Measurements from ENCODE around the gene RASA4.
A peak's percentile ranks its signal among the peaks of the same experiment; 100 is the strongest.
"Not testable (repeated sequence)": the region's sequence is repeated elsewhere in the genome, so short reads cannot be mapped to it uniquely, and the experiment has no call there.

Gene RASA4

DNA sequence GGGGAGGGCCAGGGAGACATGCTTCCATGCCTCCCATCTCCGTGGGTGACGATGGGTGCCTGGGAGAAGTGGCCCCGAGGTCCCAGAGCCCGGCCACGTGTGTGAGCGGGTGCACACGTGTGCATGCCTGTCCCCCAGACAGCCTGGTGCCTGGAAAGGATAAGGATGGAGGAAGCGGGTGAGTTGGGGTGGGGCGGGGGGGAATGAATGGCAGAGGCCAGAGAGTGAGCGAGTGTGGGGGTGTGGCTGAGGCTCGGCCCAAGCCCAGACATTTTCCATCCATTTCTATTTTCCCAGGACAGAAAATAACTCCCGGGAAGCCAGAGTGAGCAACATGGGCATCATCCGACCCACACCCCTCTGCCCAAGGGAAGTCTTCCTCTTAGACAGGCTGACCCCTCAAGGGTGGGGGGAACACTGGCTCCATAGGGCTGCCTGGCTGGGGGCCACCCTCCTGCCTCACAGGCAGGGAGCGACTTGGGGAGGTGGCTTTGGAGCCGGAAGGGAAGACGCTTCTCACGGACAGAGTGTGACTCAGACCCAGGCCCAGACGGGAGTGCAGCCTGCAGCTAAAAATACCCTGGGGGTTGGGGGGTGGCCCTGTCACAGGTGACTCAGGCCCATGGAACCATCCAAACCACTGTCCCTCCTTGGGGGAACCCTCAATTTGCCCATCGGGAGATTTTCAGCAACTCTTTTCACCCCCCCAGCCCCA lies 12.0 kb downstream of the RASA4 start:
- DNase-seq: not testable (repeated sequence)

GRCh38 chr7:102602317-102602716 lies 14.2 kb downstream of the RASA4 start:
- DNase-seq: not testable (repeated sequence)

DNA sequence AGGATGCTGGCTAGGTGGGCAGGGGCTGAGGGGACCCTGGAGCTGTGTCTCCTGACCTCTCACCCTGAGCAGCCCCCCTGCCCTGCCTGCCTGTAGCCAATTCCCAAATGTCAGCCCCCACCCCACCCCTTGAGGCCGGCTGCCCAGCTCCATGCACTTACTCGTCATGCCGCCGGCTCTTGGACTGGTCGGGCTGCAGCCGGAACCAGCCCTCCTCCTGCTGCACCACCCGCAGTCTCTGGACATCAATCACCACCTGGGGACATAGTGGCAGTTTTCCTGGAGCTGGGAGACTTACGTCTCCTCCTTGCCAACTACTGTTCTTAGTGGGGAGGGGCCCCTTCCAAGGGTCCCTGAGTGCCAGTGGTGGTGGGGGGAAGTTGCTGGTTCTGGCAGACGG lies 16.9 kb downstream of the RASA4 start:
- not testable (repeated sequence) for DNase-seq

DNA sequence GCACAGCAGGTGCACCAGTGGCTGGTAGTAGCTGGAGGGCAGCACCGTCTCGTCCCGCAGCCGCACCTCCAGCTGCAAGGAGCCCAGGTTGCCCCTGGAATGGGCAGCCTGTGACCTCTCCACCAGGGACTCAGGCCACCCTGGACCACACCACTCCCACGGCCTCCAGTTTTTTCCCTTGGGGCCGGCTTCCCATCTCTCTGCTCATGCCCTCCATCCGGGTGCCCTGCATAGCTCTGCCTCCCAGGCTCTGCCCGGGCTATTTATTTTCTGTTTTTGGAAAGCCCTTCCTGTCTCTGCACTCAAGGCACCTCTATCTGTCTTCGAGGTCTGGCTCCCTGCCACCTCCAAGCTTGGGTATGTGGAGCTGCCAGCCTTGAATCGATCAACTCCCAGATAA lies 20.5 kb downstream of the RASA4 start:
- not testable (repeated sequence) for DNase-seq

- not testable (repeated sequence) for DNase-seq
These were observed 22.8 kb downstream of the RASA4 start for GRCh38 chr7:102593637-102594334.

DNA sequence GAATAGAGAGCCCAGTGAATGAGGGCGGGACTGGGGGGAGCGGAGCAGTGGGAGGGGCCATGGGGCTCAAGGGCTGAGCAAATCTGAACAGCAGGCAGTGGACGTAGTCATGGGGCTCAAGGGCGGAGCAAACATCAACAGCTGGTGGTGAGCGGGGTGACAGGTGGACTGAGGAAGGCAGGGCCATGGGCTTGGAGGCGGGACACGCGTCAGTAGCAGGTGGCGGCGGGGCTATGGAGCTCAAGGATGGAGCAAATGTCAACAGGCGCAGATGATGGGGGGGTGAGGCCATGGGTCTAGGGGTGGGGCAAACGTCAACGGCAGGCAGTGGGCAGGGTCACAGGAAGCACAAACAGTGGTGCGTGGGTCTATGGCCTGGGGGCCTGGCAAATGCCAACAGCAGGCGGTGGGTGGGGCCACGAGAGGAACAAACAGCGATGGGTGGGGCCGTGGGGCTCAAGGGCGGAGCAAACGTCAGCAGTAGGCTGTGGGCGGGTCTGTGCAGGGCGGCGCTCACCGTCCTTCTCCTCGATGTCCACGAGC lies 24.0 kb downstream of the RASA4 start:
- DNase-seq: peak; percentile 79

- DNase-seq: not testable (repeated sequence)
These were observed 26.7 kb downstream of the RASA4 start for GRCh38 chr7:102589857-102590256.

DNA sequence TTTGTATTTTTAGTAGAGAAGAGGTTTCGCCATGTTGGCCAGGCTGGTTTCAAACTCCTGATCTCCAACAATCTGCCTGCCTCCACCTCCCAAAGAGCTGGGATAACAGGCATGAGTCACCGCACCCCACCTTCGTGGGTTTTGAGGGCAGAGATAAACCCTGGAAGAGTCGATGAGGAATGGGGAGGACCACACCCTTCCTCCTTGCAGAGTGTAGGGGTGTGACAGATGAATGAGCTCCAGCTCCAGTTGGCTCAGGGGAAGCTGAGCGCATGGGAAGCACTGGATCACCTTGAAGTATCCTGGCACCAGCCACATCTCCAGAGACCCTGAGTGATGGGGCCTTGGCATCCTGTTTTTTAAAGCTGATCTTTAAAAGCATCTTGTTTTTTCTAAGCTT lies 33.1 kb downstream of the RASA4 start:
- not testable (repeated sequence) for DNase-seq

GRCh38 chr7:102581722-102582121 lies 34.8 kb downstream of the RASA4 start:
- not testable (repeated sequence) for DNase-seq

DNA sequence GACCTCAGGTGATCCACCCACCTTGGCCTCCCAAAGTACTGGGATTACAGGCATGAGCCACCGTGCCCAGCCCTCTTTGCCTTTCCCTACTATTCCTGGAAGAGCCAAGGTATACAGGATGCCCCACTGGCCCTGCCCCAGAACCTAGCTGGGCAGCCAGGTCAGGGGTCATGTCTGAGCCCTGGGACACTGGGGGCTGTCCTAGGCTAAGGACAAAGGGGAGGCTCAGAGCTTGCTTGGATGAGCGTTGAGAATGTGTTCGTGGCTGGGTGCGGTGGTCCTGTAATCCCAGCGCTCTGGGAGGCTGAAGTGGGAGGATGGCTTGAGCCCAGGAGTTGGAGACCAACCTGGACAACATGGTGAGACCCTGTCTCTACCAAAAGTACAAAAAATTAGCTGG lies 38.1 kb downstream of the RASA4 start:
- DNase-seq: peak; percentile 58

- peak; percentile 52 for DNase-seq
These were observed 39.0 kb downstream of the RASA4 start for GRCh38 chr7:102577315-102578240.

GRCh38 chr7:102576363-102576762 lies 40.2 kb downstream of the RASA4 start:
- not testable (repeated sequence) for DNase-seq

DNA sequence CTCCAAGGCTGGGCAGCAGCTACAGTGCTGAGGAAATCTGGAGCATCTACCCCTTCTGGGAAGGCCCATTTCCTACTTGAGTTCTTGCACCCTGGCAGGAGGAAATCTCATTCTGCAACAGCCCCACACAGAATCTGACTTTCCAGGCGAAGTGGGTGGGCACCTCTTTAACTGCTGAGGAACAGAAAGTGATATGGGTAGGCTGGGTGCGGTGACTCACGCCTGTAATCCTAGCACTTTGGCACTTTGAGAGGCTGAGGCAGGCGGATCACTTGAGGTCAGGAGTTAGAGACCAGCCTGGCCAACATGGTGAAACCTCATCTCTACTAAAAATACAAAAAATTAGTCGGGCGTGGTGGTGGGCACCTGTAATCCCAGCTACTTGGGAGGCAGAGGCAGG lies 41.9 kb downstream of the RASA4 start:
- DNase-seq: not testable (repeated sequence)

GRCh38 chr7:102572261-102573239 lies 44.0 kb downstream of the RASA4 start, which contains the start of gene POLR2J3:
Gene POLR2J3, minus strand, starts transcription at chr7:102572583. Its CDS starts 62 bp downstream, at chr7:102572521.
- peak; percentile 100 for DNase-seq

DNA sequence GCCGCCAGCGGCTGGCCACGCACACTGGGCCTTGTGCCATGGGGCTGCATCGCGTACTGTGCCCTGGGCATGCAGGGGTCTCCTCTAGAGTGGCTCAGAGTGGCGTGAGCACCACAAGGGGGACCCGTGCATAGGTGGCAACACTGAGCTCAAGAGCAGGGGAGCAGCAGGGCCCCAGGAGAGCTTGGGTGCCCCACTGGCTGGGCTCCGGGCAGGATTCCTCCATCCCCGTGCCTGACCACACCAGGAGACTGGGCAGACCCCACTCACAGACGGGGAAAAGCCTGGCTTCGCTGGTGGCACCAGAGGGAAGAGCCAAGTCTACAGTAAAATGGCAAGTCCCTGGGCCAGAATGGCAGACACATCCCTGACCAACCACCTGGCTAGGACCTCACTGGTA lies 47.9 kb downstream of the RASA4 start:
- DNase-seq: not testable (repeated sequence)

DNA sequence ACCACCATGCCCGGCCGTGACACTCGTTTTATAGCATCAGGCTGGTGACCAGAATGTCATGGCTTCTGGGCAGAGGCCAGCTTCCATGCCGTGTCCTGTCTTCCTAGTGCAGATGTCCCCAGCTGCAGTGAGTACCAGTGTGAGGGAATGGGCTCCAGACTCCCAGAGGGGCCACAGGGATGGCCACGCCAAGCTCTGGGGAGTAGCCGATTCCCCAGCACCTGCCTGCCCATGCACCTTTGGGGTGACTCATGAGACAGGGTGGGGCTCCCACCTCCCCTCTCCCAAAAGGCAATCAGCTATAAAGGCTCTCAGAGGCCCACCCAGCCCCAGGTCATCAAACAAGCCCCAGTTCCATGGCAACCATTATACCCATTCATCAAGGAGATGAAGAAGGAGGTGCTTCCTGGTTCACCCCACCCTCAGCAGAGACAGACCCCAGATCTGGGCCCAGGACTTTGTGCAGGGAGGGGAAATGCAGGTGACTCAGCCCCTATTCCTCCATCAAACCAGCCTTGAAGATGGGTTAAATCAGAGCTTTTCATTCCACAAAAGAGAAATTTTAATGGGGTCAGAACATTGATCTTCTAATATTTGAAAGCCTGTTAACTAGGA lies 65.6 kb downstream of the RASA4 start, which contains the start of gene SPDYE2:
Gene SPDYE2 (plus strand): TSS at position 419 of the 615 bp plus-strand sequence. CDS start 2,030 bp downstream, outside the sequence.
- DNase-seq: not testable (repeated sequence)

GRCh38 chr7:102546353-102546752 lies 70.2 kb downstream of the RASA4 start:
- DNase-seq: not testable (repeated sequence)

GRCh38 chr7:102545288-102545687 lies 71.3 kb downstream of the RASA4 start:
- DNase-seq: not testable (repeated sequence)

DNA sequence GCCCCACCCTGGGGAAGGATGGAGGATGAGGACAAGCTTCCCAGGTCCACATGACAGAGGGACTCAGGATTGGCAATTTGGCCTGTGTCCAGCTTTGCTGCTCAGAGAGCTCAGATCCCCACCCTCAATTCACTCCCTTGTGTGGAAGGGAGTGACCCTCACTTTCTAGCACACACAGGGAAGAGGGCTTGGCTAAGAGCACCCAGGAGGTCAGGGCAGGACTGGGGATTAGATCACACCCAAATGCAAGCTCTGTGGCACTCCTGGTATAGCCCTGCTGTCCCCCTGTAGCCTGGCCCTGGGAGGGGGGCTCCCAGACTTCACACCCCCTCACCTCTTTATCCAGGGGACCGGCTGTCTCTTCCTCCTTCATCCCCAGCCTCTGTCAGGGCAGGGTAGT lies 72.2 kb downstream of the RASA4 start:
- DNase-seq: not testable (repeated sequence)

DNA sequence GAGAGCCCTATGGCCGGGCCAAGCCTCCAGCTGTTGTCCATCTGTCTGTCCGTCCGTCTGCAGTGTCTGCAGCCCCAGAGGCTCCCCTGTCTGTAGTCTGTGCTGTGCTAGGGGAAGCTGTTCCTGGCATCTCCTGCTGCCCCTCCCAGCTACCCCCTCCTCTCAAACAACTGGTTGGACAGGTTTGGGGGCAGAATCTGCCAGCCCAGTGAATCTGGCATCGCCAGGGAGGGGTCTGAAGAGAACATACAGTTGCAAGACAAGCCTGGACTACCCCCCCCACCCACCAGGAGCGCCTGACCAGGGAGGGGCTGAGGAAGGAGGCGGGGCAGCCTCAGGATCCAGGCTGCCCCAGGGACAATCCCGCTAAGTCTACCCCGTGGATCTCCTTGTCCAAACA lies 73.0 kb downstream of the RASA4 start, which contains the start of gene UPK3BL2:
Gene UPK3BL2 (minus strand): TSS at position 101 of the 400 bp plus-strand sequence. CDS start 60 bp downstream, at position 41.
- not testable (repeated sequence) for DNase-seq

DNA sequence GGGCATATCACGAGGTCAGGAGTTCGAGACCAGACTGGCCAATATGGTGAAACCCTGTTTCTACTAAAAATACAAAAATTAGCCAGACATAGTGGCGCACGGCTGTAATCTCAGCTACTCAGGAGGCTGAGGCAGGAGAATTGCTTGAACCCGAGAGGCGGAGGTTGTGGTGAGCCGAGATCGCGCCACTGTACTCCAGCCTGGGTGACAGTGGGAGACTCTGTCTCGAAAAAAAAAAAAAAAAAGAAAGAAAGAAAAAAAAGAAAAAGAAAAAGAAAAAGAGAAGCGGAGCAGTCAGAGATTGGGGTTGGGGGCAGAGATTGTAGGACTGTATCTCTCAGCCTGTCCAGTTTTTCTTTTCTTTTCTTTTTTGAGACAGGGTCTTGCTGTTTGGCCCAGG lies 73.8 kb downstream of the RASA4 start:
- not testable (repeated sequence) for DNase-seq

All from activated CD8-positive, alpha-beta memory T cell treated with anti-CD3 and anti-CD28 coated beads for 24 hours (primary cell).